Activated naive CD4-positive, alpha-beta T cell treated with Interleukin-2 at 50 U/mL for 16 hours (primary cell): ENCODE measurements around the gene SUGP1.

Experiments used
- DNase-seq: peaks from one replicate; pipeline ENCODE4 v3.0.0-alpha.2; 2020

SUGP1 gene

DNA sequence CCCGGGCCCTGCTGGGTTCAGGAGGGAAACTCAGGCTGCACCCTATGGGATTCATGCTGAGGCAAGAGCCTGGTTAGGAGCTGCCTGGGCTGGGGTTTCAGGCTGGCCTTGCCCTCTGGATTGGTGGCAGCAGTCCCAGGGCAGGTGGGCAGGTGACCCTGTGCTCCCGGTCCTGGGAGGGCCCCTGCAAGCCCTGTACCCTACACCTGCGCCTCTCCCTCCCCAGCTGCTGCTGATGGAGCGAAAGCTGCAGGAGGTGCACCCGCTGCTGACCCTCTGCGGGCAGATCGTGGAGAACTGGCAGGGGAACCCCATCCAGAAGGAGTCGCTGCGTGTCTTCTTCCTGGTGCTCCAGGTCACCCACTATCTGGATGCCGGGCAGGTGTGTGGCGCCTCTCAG lies 20.7 kb upstream of the SUGP1 start:
- DNase-seq: no peak

DNA sequence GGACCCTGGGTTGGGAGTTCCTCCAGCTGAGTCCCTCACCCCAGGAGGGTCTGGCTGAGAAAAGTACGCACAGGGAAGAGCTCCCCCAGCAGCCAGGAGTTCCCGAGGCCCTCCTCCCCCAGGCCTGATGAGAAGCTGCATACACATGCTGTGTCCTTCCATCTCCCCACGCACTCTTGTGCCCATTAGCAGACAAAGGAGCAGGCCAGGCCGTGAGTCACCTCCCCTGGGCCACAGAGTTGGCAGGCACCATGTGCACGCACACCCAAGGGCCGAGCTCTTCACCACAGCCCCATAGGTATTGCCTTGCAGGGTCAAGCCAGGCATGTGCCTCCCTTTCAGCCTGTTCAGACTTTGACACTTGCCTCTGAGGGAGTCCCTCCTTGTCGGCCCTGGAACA lies 17.8 kb upstream of the SUGP1 start:
- no peak for DNase-seq

GRCh38 chr19:19337120-19337519 lies 16.8 kb upstream of the SUGP1 start:
- DNase-seq: no peak

DNA sequence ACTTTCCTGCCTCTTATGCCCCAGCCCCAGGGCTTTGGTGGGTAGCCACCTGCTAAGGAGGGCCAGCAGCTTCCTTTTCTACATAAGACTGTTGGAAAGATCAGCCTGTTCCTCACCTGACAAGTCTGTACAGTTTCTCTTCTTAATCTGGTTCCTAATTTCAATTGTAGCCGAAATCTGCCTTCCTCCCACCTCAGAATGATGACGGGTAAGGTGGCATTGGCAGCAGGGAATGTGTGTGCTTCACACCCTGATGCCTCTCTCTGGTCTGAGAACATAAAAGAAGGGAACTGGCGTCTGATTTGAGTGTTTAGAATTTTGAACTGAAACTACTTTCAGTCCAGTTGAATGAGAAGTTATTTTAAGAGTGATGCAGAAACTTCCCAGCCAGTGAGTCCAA lies 16.3 kb upstream of the SUGP1 start:
- no peak for DNase-seq

DNA sequence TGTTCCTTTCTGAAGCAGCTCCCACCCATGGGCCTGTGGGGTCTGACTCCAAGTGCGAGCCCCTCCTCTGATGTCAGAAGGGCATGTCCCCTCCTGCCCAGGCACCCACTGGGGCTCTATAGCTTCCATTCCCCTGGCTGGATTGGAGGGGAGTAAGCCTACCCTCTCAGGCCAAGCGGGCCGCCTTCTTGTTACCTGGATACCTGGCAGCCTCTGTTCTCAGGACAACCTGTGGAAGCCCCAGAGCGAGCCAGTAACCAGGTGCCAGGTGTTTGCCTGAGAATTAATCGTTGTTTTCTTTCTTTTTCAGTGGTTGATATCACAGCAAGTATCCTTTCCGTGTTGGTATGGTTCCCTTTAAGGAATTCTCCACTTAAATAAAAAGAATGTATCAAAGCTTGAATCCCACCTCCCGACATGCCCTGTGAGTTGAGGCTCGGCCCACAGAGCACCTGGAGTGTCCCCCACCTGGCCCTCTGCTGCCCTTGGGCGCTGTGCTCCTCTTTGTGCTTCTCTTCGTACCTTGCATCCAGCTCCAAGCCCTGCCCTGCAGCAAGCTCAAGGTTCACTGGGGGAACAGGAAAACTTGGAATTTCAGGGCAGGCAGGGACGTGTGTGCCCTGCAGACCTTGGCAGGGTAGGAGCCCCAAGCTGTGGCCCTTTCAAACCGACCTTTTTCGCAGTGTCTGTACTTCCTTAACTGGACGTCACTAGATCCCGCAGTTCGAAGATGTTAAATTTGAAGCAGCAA lies 15.3 kb upstream of the SUGP1 start:
- DNase-seq: no peak

DNA sequence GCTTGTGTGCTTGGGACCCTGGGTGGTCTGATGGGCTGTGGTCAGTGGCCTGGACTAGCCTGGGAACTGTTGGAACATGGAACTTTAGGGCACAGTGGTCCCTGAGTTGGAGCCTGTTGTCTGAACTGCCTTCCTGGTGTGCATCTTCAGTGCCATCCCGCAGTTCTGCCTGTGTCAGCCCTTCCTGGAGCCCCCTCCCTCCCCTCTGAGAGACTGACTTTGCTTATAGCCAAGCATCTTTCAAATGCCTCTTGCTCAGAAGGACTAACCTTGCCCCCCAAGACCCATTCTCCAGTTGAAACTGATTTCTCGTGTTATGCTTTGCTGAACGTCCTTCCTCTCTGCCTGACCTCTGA lies 14.7 kb upstream of the SUGP1 start:
- DNase-seq: no peak

- no peak for DNase-seq
These were observed 14.0 kb upstream of the SUGP1 start for GRCh38 chr19:19334063-19334988.

GRCh38 chr19:19329126-19329525 lies 8.8 kb upstream of the SUGP1 start:
- no peak for DNase-seq

GRCh38 chr19:19327672-19328071 lies 7.4 kb upstream of the SUGP1 start:
- DNase-seq: no peak

DNA sequence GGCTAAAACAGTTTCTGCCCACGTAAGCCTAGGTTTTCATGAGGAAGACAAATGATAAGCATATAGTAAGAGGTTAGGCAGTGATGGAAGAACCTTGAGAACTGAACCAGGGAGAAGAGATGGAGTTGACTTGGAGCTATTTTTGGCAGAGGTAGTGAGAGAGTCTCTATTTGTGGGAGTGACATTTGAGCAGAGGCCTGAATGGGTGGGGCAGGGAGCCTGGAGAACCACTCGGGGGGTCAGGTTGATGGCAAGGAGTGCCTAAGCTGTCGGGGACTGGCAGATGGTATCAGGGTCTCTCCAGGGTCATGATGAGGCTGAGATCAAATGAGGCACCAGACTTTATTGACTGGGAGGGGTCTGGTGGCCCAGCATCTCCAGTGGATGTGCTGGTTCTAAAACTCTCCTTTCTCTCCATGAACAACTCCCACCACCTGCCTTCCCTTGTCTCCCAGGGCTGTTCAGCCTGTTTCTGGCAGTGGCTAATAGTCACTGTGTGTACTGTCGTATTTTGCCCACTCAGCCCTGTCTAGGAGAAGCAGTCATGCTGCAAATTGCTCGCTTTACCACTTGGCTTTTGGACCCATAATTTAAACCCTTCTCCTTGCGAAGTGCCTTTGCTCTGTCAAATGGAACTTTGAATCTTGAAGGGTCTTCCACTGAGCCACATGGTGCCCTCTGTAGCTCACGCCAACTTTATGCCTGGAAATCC lies 3.9 kb upstream of the SUGP1 start:
- no peak for DNase-seq

- DNase-seq: no peak
These were observed 850 bp upstream of the SUGP1 start for GRCh38 chr19:19321141-19321577.

DNA sequence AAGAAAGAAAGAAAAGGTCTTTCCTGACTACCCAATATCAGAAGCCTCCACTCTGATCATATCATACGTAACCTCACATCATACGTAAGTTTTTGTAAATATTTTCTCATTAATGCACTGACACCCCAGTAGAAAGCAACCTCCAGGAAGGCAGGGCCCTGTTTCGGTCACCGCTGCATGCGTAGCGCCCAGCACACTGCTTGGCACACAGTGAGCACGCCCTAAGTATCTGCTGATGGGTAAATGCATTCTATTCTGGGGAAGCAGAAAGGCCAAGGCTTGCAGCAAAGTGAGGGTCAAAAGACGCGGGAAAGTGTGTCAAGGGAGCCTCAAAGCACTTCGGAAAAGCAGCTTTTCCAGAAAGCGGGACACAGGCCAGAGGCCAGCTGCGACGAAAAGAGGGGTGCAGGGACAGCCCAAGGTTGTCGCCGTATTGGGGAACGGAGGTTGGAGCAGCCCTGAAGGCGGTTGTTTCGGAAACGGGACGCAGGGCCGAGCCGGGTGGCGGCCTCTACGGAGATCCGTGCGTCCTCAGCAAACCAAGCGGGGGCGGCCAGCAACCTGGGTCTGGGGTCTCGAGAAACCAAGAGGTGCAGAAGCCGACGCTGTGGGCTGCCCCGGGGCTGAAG lies 463 bp downstream of the SUGP1 start:
- DNase-seq: no peak

- DNase-seq: no peak
These were observed 4.2 kb downstream of the SUGP1 start for GRCh38 chr19:19316082-19316481.

GRCh38 chr19:19315444-19315843 lies 4.9 kb downstream of the SUGP1 start:
- DNase-seq: no peak

GRCh38 chr19:19308373-19308772 lies 11.9 kb downstream of the SUGP1 start:
- DNase-seq: no peak

GRCh38 chr19:19306191-19306590 lies 14.1 kb downstream of the SUGP1 start:
- DNase-seq: no peak

DNA sequence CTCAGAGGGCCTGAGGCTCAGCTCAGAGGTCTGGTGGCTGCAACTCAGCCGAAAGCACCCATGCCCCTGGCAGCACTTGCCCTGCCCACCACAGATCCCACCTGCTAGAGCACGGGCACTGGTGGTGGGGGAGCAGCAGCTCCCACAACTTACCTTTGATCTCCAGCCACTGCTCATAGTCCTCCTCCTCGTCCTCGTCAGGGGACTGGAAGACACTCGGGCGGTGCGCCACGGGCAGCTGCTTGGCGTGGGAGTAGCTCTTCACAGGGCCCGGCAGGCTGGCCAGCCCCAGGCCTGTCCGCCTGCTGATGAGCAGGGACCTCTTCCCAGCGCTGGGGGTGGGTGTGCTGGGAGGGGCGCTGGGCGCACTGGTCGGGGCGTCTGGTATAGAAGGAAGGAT lies 14.6 kb downstream of the SUGP1 start:
- no peak for DNase-seq

- no peak for DNase-seq
These were observed 15.2 kb downstream of the SUGP1 start for GRCh38 chr19:19305066-19305465.

DNA sequence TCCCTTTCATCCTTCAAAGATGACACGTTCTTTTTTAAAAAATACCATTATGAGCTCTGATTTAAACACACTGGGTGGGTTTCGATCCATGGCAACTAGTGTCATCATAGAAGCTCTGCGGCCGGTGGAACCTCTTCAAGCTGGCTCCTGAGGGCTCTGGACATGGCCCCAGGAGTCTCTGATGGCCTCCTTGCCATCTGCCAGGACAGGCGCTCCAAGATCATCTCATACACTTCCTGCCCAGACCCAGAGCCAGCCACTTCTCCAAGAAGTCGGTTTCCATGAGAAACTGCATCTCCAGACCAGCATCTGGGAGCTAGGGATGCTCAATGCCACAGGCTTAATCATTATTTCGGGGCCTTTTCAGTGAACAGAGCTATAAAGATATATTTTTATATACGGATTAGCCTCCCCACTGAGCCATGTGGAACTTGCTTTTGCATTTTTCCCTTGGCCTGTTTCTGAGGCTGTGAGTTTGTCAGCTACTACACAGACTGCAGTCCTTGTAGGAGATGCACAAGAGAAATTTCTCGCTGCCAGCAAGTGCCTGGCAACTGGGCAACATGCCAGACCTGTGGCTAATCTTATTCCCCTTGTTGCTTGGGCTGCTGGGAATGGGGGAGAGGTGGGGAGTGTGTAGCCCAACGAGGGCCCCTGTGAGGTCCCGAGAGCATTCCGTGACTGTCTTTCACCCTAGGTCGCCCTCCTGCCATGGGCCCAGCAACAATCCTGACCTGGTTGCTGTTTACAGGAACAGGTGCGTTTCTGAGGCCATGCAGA lies 15.9 kb downstream of the SUGP1 start:
- no peak for DNase-seq

DNA sequence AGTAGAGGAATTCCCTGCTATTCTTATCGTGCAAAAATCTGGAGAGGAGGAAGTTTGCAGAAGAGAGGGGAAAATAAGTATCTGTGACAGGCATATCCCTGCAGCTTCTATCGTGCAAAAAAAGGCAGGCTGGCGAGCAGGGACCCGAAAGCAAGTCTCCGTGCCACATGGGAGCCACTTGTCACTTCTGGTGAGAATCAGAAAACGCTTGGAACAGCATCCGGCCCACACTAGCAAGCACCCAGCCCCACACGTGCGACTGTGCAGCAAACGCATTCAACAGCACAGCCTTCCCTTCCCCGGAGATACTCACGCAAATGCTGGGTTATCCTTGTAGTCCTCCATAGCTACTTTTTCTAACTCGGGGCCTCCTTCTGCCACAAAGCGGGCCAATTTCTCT lies 16.9 kb downstream of the SUGP1 start:
- DNase-seq: no peak

DNA sequence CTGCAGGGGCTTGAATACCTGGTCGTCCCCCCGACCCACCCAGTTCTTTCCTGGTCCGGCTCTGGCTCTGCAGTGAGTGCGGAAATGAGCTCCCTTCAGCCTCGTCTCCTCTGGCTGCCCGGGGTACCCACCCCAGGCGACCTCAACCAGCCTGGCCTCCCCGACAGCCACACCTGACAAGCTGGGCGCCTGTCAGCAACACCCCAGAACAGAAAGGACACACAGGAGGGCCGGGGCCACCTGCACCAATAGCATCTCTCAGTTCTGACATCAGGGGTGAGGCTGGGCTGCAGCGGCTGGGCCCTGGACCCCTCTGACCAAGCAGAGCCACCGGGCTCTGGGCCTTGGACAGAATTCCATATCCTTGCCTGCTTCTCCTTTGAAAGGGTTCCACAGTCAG lies 19.7 kb downstream of the SUGP1 start:
- no peak for DNase-seq

DNA sequence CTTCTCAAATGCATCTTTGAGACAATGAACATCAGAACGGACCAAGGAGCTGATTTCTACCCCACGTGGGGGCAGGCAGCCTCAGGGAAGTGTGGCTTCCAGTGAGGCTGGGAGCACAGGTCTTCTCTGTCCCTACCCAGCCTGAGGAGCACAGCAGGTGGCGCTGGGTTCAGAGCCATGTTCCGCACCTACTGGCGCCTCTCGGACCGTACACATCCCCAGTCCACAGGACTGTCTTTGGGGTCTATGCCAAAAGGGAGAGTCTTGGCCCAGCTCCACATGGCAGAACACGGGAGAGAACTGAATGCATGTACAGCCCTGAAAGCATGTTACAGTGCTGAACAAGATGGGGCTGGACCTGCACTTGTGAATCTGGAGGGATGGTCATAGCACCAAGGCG lies 22.6 kb downstream of the SUGP1 start:
- no peak for DNase-seq
